ENCODE results near the gene STK39.

The STK39 gene

DNA sequence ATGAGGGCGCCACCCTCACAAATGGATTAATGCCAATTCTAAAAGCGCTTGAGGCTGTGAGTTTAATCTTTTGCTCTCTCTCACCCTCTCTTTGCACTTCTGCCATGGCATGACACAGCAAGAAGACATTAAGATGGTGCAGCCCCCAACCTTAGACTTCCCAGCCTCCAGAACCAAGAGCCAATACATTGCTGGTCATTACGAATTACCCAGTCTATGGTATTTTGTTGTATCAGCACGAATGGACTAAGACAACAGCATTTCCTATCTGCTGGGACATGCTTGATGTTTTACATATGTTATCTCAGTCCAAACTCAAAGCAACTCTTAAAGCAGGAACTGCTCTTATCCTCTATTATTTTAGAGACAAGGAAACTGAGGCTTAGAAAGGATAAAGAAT is 222.9 kb downstream of the STK39 start:
- no peak for DNase-seq (ENCODE audit: extremely low read depth in 1 of 2, low read depth in 1 of 2)

GRCh38 chr2:168021800-168022587 is 225.4 kb downstream of the STK39 start:
- DNase-seq (ENCODE audit: extremely low read depth in 1 of 2, low read depth in 1 of 2), result no peak

DNA sequence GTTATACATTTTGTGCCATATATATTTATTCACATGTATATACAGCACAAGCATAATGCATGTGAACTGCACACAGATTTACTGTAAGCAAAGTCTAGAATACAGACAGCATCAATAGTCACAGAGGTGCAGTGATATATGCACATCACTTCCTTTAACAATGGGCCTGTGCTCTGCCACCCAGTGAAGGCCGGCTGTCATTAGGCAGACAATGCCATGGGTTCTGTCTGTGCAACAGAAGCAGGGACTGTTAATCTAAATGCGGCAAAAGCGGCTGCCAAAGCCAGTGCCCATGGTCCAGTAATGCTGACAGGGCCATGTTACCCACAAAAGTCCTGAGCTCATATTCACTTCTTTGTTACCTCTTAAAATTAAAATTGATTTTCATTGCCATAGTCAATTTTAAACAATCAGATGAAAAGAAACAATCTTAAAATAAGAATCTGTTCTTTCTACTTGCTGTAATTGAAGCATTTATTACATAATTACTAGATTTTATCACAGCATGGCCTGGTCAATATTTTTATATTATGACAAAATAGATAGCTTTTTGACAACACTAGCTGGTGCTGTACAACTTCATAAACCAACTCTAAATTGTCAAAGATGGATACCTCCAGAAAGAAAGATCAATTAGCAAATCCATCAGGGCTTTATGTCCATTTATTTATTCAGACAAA is 232.0 kb downstream of the STK39 start:
- no peak for DNase-seq (ENCODE audit: extremely low read depth in 1 of 2, low read depth in 1 of 2)

DNA sequence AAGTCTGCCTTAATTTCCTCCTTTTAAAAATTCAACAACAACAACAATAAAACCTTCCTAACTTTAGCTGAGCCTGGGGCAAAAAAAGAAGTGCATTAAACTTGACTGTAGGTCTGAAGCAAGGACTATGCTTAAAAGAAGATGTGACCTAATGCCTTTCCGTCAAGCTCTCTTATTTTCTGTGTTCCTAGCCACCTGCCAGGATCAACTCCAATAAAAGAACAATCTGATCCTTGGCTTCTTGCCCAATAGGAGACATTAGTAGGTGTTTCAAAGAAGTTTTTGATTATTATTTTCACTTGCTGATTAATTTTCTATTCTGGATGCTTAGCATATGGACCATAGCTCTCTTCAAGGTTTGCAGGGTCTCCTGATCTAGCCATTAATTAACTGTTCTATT is 237.5 kb downstream of the STK39 start:
- no peak for DNase-seq (ENCODE audit: extremely low read depth in 1 of 2, low read depth in 1 of 2)

DNA sequence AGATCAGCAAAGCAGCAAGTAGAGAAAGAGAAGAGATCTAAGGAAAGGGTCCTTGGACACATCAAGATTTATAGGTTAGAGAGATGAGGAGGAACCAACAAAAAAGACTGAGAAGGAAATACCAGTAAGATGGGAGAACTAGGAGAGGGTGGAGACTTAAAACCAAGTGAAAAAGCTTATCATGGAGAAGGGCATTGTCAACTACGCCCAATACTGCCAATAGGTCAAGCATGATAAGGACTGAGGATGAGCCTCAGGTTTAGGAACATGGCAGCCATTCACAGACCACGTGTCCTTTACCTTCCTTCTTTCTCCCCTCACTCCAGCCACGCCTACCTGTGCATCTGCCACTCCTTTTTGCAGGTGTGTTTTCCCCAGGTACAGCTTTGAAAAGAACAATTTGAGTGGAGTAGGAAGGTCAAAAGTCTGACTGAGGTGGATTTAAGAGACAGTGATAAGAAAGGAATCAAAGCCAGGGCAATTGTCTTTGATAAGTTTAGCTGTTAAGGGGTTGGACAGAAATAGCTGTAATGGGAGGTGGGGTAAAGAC is 238.7 kb downstream of the STK39 start:
- no peak for DNase-seq (ENCODE audit: extremely low read depth in 1 of 2, low read depth in 1 of 2)

GRCh38 chr2:168006498-168006897 is 240.9 kb downstream of the STK39 start:
- DNase-seq (ENCODE audit: extremely low read depth in 1 of 2, low read depth in 1 of 2), result no peak

GRCh38 chr2:168005586-168005985 is 241.8 kb downstream of the STK39 start:
- DNase-seq (ENCODE audit: extremely low read depth in 1 of 2, low read depth in 1 of 2), result no peak

DNA sequence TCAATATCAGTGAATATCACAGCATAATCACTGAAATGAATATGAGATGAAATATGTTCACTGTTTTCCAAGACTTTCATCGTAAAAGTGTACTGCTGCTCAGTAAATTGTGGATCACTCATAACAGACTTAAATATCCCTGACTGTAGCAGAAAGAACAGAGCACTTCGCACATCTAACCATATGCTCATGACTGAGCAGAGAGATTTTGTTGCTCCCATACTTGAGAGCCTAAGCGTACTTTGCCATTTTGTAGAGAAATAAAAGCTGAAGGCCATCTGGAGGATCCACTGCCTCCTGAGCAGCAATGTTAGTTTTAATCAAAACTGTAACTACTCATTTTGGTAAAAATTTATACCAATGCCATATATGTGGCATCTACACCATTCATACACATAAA is 243.5 kb downstream of the STK39 start:
- no peak for DNase-seq (ENCODE audit: extremely low read depth in 1 of 2, low read depth in 1 of 2)

GRCh38 chr2:168002021-168002553 is 245.3 kb downstream of the STK39 start:
- no peak for DNase-seq (ENCODE audit: extremely low read depth in 1 of 2, low read depth in 1 of 2)

DNA sequence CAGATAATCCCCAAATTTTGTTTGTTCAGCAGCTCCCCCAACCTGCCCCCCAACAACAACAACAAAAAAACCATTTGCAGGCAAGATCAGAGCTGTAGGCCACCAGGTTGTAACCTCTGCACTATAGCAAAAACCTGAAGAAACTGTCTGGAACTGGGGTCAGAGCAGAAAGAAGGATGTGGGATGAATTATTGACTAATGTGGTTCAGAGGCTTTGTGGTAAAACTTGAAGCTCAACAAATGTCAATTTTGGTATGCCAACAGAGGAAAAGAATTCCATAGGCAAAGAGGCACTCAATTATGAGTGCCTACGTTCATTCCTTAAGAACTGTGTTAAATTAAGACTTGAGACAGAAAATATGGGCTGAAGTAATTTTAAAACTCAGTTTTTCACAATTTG is 255.1 kb downstream of the STK39 start:
- DNase-seq (ENCODE audit: extremely low read depth in 1 of 2, low read depth in 1 of 2), result no peak

DNA sequence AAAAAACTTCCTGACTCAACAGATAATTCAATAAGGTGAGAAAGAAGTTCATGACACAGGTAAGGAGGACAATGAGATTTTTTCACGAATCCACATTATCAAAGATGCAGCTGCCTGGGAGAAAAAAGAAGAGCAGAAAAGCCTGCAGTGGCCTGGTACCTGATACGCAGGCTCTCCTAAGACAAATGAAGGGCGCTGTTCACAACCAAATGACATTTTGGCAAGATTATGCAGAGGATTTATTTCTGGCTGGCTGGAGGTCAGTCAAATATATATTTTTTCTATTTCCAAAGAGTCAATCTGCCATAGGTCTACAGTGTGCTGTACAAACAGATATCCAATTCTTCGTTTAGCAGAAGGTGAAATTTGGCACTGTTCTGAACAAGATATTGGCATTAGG is 257.3 kb downstream of the STK39 start:
- no peak for DNase-seq (ENCODE audit: extremely low read depth in 1 of 2, low read depth in 1 of 2)

DNA sequence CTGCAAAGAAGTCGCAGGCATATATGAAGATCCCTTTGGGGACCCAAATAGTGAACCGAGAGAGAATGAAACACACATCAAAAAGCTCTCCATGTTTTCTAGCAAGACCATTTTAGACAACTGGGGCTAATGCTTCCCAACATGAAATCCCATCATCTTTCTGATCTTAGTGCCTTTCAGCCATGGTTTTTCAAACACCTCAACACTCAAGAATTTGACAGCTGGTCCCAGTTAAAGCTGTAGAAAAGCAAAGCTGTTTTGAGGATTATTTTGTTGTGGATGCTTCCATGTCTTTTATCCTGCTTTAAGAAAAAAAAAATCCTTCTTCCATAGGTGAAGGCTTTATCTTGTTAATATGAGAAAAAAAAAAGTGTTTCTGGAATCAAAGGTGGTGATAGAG is 259.1 kb downstream of the STK39 start:
- DNase-seq (ENCODE audit: extremely low read depth in 1 of 2, low read depth in 1 of 2), result no peak

- no peak for DNase-seq (ENCODE audit: extremely low read depth in 1 of 2, low read depth in 1 of 2)
Observed at GRCh38 chr2:167987558-167987957, 259.8 kb downstream of the STK39 start.

DNA sequence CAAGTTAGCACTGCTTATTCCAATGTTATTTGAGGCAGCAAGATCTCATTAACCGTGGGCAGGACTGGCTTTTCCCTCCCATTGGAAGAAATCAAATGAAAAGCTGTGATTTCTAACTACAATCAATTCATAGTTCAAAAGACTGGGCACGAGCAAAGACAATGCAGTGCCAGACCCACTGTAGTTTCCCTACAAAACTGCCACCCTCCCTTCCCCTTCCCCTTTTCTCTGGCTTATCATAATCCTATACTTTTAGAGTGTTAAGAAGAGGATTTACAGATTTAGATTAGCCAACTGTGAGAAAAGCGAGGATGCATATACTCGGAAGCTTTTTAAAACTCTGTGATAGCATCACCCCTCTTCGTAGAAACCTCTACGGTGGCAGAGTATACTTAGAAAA is 260.4 kb downstream of the STK39 start:
- no peak for DNase-seq (ENCODE audit: extremely low read depth in 1 of 2, low read depth in 1 of 2)

GRCh38 chr2:167986223-167986622 is 261.2 kb downstream of the STK39 start:
- no peak for DNase-seq (ENCODE audit: extremely low read depth in 1 of 2, low read depth in 1 of 2)

DNA sequence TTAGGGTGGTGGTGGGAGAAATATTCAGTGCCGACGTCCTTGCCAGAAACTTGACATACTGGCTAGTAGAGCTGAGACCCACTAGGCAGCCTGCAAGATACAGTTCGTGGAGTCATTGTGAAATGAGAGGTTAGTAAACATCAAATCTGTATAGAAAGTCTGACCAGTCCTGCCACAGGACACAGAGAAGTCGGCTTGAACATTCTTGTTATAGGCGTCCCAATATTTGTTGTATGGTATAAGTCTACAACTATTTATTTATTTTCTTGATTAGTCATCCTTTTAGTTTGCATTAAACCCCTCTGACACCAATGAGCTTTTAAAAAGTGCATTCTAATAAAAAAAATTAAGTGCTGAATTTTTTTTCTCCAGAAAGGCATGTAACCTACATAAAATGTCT is 265.4 kb downstream of the STK39 start:
- no peak for DNase-seq (ENCODE audit: extremely low read depth in 1 of 2, low read depth in 1 of 2)

DNA sequence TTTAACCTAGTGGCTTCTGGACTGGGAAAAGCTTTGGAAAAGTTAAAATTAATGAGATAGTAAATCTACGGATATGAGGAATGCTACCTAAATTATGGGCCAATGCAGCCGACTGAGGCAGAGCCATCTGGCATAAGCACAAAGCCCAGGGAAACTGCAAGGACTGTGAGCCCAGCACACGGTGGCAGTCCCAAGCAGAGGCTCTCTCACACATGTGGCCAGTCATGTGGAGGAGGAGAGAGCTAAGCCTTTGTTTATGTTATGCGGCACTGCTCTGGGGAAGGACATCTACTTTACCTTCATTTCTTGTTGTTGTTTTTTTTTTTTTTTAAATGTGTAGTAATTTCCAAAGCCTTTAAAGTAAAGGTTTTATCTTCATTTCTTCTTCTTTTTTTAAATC is 267.0 kb downstream of the STK39 start:
- DNase-seq (ENCODE audit: extremely low read depth in 1 of 2, low read depth in 1 of 2), result no peak

DNA sequence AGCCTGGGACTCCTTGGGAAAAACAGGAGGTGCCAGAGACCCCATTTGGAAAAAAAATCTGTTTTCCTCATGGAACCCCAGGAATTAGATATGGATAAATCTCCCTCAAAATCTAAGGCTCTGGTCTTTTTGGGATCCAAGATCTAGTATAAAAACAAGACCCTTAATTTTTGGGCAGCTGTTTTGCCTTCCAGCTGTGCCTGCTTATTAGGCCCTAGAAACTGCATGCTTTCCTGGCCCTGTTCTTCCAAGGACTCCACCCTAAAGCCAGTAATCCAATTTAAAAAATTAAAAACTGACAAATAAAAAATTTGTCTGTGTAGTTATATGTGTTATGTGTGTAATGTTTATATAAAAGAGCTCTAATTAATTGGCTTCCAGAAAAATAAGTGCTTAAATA is 274.6 kb downstream of the STK39 start:
- DNase-seq (ENCODE audit: extremely low read depth in 1 of 2, low read depth in 1 of 2), result no peak

DNA sequence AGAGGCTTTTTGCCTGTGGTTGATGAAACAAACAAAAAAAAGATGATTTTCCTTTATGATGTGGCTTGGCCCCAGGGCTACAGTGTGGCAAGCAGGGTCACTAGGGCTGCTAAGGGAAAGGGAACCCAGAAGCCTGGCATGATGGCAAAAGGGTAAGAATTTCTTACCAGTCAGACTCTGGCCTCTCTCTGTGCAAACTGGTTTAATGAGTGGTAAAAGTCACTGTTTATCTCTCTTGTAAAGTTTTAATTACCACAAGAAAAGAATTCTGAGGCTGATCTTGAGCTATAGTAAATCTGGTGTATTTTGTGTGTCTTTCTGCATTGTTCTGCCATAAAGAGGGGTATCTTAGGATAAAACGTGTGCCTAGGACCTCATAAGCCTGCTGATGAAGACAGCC is 275.4 kb downstream of the STK39 start:
- DNase-seq (ENCODE audit: extremely low read depth in 1 of 2, low read depth in 1 of 2), result no peak

DNA sequence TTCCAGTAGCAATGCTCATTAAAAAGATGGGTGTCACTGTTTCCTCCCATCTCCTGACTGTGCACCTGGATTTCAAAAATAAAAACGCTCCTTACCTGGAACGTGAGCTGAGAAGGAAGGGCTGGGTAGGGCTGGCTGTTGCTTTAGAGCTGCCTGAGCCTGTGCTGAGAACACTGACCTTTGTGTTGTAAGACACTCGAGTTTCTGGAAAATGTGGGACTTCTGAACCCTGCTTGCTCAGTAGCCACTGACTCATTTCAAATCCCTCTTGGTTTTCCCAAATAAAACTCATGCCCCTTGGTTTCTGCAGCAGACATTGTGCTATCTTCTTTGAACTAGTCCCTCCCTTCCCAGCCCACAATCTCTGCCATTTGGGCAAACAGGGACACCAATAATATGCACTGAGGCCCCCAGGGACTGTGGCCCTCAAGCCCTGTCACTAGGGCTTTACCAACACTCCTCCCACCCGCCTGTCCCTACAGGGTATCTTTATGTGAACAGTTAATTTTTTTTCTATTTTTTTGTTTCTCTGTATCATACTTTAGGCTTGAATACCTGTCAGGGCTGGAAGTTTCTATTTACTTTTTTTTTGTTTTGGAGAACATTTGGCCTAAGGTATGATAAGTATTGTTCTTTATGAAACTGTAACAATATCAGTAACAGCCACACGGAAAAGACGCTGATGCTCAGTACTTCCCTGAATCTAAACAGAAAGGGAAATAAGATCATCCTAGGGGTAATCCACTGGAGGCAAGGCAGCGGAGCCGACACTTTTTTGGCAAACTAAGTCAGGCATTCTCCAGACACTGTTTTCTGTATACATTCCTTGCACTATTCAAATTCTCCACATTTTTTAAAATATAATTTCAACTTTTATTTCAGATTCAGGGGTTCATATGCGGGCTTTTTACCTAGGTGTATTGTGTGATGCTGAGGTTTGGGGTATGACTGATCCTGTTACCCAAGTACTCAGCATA is 280.2 kb downstream of the STK39 start:
- DNase-seq (ENCODE audit: extremely low read depth in 1 of 2, low read depth in 1 of 2), result no peak

Data from activated CD8-positive, alpha-beta memory T cell treated with anti-CD3 and anti-CD28 coated beads for 1 hour (primary cell).